CD4-positive, alpha-beta T cell treated with Interleukin-17A for 1 hour (primary cell): ENCODE measurements around the gene GLT1D1.

Experiments
- DNase-seq: peaks from one replicate; pipeline ENCODE4 v3.0.0-alpha.2; 2020

GLT1D1 gene

DNA sequence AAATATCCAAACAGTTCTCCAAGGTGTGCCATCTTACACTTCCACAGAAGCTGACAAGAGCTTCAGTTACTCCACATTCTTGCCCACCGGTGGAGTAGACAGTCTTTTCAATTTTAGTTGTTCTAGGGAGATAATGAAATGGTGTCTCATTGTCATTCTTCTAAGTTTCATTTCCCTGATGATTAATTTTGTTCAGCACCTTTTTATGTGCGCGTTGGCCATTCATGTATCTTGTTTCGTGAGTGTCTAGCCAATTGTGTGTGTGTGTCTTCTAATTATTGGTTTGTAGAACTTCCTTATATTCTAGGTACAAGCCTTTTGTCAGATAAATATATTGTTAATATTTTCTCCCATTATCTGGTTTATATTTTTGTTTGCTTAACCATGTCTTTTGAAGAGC lies 63.1 kb downstream of the GLT1D1 start:
- DNase-seq: no peak

DNA sequence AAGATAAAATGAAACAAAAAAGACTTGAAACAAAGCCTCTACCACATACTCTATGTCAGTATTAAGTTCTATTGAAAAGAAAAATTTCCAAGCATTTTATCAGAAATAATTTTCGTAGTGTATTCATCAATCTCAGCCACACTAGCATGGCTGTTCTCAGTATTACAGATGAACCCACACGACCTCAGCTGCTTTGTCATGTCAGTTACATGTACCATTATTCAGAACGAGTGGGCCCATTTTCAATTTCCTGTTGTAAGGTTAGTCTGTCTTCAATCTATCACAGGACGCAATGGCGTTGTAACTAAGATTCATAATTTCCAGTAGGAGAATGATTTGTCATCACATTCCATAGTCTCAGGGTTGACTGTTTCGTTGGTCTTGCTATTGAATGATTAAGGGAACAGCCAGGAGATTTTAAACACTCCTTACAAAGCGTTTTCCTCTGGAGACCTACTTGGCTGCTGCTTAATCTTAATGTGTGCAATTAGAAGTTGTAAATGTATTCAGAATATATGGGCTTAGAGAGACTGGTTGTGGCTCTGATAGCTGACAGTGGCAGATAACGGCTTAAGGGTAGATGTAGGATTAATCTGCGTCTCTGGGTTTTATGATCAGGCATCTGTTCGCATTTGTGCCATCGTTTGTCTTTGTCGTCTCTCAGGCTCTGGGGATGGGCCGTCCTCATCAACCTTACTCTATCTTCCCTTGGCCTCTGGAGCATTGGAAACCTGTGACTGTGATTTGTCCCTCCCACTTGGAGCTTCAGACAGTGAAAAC lies 65.4 kb downstream of the GLT1D1 start:
- DNase-seq: no peak

DNA sequence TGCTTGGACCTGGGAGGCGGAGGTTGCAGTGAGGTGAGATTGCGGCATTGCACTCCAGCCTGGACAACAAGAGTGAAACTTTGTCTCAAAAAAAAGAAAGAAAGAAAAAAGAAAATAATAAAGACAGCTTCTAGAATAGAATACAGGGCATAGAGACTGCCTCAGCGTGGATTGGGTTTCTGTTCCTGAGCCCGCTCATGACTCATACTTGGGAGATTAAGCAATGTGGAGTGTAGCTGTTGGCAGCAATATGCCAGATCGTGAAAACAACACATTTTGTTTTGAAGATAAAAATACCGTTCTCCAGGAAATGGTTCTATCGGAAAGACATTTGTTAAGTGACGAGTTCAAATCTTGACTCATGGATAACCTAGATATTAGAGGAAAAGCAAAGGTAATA lies 67.2 kb downstream of the GLT1D1 start:
- peak; percentile 12 for DNase-seq

DNA sequence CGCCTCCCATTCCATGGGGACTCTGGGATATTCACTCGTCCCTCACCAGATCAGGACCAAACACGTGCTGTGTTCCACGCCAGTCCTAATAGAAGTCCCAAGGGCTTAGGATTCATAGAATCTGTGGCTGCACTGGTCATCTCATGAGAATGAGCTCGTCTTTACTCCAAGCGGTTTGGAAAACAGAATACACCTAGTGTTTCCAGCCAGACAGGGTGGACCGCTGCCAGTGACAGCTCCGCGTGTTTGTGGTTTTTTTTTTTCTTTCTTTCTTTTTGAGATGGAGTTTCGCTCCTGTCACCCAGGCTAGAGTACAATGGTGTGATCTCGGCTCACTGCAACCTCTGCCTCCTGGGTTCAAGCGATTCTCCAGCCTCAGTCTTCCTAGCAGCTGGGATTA lies 75.1 kb downstream of the GLT1D1 start:
- DNase-seq: no peak

DNA sequence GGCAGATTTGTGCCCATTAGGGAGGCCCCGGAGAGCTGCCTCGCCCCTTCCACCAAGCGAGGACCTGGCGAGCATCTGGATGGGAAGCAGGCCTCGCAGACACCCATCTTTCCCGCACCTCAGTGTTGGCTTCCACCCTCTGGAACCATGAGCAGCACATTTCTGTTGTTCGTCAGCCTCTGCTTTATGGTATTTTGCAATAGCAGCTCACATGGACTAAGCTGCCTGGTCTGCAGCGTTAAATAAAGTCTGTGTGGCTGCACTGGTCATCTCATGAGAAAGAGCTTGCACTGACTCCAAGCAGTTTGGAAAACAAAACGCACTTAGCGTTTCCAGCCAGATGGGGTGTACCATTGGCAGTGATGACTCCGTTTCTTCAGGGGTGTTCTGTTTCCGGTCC lies 75.8 kb downstream of the GLT1D1 start:
- DNase-seq: no peak

DNA sequence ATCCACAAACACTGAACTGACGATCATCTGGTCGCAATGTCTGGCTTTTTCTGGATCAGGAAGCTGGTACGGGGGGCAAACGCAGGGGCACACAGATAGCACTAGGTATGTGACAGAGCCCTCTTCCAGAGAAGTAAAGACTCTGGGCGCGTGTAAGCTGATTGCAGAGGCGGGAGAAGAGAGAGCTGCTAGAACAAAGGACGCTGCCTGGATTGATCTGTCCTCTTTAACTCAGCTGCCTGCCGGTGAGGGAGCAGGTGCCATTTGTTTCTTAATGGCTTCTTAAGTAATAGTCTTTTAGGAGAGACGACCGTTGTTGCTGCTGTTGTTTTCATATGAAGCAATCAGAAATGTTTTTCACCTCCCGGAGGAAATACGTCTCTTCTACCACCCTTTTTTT lies 77.3 kb downstream of the GLT1D1 start:
- no peak for DNase-seq

DNA sequence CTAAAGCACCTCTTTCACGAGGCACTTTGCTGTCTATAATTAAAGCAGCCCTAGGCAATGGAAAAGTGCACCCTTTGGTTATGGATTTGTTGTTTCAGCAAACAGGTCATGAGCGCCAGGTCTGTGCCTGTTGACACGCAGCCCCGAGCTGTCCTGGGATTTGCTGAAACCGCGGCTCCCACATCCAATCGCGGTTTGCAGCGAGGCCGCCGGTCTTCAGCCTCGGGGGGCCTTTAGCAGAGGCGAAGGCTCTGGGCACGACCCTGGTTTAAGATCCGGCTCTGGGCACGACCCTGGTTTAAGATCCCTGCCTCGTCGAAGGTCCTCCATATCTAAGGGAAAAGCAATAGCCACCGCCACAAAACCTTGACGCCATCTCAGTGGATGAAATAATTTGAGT lies 79.2 kb downstream of the GLT1D1 start:
- DNase-seq: no peak

DNA sequence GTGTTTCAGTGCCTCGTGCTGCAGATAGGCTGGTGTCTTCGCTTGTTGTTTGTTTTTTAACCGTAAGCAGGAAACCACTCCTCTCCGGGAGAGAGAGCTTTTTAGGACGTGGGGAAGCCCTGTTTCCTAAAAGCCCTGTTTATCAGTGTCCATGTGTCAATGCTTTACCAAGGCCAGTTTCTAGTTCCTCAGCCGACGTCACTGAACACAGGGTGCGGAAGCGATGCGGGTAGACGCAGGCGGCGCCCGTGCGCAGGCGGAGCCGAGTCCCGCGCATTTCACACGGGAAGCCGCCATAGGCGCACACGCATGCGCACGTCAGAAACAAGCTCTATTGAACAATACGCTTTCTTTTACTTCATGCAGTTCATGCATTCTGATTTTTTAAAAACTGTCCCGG lies 79.8 kb downstream of the GLT1D1 start:
- no peak for DNase-seq

DNA sequence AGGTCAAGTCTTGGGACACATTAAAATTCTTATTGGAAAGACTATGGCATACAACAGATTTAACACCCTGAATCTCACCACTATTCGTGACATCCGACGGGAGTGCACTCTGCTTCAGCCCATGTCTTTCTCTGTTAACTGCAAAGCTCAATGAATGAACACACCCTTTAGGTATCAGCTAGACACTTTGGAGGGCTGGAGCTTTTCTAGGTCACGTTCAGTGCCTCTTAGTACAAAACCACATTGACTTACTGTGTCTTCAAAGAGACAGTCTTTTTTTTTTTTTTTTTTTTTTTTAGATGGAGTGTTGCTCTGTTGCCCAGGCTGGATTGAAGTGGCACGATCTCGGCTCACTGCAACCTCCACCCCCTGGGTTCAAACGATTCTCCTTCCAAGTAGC lies 80.6 kb downstream of the GLT1D1 start:
- DNase-seq: no peak

DNA sequence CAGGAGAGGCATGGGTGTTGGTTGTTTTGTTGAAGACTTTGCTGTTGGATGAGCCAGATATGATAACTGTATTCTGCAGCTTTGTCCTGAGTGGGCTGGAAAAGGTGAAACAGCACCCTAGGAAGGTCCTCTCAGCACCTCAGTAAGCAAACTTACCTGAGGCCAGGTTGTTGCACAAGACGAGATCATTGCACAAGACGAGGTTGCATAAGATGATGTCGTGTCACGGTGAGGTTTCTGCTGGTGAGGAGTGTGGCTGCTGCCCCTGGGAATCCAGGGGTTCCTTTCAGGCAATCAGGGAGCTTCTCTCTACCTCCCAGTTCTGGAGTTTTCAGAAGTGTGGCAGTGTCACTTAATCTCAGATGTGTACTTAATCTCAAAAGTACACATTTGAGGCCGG lies 85.6 kb downstream of the GLT1D1 start:
- no peak for DNase-seq

DNA sequence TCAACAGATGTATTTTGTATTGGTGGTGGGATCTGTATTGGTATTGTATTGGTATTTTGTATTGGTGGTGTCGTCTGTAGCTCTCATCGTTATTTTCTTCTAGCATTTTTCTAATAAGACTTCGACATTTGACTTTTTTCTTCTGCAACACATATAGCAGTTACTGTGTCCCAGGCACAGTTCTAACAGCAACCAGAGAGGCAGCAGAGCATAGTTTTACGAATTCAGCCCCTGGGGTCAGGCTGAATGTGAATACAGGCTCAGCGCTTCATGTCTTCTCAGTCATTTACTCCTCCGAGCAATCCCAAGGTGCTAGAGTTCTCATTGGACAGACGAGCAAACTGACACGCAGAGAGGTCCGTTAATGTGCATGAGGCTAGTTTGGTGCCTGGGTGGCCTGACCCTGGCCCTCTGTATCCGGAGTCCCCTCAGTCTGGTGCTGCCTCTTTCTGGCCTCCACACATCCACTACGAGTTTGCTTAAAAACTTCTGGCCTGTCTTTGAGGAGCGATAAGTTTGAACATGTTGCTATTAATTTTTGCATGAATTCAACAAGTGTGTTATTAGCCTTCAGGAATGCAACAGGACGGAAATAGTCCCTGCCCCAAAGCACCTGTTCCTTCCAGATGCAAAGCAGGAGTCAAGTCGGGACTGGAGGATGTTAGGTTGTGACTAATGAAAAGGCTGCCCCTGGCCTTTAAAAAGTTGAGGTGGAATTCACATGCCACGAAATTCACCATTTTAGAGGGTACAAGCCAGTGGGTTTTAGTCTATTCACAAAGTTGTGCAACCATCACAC lies 87.0 kb downstream of the GLT1D1 start:
- DNase-seq: no peak

DNA sequence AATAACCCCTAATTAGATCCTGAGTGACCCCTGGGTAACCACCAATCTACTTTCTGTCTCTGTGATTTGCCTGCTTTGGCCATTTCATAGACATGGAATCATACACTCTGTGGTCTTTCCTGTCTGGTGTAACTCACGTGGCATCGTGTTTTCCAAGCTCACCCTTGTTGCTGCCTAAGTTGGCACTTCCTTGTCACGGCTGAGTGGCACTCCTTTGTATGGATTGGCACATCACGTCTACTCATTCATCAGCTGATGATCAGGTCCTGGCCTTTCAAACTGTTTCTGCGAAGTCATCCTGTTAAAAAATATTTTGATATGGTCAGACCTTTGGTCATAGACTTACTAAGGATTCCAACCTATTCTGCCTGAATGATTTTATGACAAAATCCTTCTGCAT lies 87.7 kb downstream of the GLT1D1 start:
- DNase-seq: no peak

DNA sequence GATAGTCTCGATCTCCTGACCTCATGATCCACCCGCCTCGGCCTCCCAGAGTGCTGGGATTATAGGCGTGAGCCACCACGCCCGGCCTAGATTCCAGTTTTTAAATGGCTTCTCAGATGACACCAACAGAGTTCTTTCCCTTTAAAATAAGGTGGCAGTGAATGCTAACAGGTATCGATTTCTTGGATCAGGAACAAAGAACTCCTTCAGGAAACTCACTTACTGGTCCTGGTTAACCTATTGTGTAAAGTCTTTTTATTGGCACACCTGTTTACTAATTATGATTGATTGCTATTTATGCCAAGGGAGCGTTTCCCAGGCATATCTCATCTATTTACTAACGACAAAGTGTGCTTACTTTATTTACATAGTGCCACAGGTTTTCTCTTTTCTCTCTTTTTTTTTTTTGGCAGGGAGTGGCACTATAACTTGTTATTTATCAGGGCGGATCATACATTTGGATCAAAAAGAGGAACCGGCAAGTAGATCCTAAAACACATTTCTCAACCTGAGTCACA lies 89.7 kb downstream of the GLT1D1 start:
- no peak for DNase-seq

DNA sequence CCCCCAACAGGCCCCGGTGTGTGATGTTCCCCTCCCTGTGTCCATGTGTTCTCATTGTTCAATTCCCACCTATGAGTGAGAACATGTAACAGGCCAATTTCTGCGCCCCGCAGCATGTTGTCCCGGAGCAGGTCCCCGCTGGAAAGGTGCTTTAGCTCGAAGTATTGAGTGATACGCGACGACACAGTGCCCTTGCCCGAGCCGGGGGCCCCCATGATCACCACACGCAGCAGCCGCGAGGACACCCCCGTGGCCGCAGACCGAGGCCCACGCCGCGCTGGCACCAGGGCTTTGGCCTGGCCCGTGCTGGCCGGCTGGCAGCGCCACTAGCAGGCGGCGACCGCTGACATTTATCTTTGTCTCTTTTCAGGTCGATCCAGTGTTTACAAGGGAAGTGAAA lies 91.7 kb downstream of the GLT1D1 start:
- DNase-seq: no peak

DNA sequence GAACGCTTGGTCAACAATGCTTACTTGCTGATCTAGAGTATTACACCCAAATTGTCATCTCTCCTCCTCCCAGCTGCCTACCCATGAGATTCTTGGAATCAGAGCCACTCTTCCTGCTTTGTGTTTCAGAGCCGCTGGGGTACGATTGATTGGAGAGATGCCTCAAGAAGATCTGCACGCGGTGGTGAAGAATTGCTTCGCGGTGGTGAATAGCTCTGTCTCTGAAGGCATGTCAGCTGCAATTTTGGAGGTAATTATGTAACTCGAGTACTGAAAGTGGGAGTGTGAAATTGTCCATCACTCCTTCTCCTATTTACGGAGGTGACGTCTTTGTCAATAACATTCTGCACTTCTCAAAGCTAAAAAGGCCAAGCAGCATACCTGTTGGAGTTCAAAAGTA lies 93.9 kb downstream of the GLT1D1 start:
- no peak for DNase-seq

DNA sequence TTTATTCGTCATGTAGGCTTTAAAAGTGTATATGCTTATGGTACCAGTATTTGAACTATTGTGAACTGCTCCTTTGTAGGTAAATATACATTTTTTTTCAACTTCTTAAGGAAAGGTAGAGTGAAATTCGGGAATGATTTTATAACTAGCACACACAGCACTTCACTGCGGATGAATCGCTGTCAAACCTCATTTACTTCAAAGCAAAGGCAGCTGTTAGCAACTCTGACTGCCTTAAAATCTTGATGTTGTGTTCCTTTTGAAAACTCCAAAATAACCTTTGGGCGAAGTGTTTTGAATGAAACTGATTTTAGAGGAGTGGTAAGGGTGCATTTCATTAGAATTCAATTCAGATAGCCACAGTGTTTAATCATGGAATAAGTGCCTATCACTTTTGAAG lies 95.8 kb downstream of the GLT1D1 start:
- no peak for DNase-seq

DNA sequence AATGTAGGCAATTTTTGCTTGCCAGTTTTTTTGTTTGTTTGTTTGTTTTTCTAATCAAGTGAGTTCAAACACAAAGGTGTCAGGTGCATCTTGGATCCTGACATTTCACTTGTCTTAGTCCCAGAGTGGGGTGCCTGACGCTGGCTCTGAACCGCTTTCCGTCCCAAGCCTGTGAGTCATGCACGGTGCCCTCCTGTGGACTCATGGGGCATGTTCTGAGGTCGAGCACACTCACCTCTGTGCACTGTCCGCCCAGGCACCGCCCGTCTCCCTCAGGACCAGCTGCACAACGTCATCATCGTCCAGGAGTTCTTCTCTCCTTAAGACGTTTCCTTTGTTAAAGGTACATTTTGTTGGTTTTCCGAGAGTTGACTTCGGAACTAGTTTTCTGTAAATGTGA lies 98.2 kb downstream of the GLT1D1 start:
- DNase-seq: no peak

DNA sequence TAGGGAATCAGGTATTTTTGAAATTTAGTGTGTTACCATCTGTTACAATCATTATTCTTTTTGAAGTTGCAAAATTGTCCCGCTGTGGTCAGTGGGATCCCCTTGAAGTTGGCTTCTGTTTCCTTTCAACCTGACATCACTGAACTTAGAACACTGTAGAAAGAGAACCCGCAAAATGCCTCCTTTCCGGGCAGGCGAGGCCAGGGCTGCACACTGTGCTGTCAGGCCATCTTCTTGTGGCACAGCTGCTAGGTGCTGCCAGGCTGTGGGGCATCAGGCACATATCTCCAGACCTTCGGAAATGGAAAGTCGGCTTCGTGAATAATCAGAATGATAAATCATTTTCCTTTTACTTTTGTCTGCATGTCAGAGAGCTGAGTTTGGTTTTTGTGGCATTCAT lies 103.5 kb downstream of the GLT1D1 start:
- no peak for DNase-seq

DNA sequence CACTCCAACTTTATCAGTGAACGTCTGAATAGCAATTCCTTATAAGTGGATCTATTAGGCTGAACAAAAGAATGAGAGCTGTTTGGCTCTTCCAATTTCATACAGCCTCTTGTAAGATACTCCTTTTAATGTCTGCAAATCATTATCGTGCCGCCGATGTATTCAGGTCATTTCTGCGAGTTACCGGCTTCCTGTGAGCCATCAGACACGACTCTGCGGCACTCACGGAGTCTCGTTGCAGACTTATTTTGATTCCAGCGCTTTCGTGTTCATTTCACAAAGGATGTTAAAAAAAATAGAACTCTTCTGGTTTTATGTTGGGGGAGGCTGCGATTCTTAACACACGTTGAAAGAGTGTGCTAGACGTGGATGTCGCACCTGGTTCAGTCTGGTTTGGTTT lies 106.6 kb downstream of the GLT1D1 start:
- no peak for DNase-seq

DNA sequence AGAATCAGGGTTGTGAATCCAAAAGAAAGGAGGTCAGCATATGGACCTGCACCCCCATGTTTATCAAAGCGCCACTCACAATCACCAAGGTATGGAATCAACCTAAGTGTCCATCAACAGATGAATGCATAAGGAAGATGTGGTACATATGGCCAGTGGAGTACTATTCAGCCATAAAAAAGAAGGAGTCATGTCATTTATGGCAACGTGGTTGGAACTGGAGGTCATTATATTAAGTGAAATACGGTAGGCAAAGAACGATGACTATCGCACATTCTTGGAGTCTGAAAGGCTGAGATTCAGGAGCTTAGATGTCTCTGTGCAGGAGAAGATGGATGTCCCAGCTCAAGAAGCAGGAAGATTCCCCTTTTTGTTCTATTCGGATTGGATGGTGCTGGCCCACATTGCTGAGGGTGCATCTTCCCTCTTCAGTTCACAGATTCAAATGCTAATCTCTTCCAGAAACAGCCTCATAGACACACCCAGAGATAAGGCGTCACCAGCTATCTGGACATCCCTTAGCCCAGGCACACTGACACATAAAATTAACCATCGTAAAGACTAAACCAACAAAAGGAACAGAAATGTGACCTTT lies 108.1 kb downstream of the GLT1D1 start:
- no peak for DNase-seq

DNA sequence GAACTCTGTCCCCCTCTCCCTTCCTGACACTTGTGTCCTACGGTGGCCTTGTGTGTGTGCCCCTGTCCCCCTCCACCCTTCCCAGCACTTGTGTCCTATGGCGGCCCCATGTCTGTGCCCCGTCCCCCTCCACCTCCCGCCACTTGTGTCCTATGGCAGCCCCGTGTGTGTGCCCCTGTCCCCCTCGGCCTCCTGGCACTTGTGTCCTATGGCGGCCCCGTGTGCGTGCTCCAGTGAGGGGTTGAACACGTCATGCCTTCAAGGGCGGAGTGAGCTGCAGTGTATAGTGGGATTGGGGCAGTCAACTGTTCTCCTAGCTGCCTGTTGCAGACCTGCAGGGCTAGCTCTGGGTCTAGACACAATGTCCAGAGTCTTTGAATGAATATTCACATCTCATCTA lies 108.7 kb downstream of the GLT1D1 start:
- no peak for DNase-seq

DNA sequence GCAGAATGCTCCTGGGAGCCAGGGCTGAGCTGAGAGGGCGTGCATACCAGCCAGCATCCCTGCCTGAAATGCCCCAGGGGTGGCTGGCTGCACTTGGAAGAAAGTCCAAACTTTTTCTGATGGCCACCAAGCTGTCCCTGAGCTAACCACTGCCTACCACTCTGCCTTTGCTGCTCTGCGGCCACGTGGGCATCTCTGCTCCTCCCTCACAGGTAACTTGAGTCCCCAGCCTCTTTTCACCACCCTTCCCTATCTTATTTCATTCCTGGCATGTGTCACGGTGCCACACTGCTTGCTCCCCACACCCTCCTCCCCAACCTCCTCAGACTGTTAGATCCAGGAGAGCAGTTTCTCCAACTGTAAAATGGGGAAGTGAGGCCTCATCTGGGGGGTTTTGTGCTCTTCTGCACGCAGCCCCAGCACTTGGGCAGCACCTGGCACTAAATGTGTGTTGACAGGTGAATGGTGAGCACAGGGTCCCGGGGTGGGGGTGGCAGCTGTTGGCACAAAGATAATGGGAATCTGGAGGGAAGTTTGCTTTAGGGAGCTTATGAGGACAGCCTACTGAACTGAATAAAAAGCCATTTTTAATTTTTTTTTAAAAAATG lies 113.0 kb downstream of the GLT1D1 start:
- no peak for DNase-seq

DNA sequence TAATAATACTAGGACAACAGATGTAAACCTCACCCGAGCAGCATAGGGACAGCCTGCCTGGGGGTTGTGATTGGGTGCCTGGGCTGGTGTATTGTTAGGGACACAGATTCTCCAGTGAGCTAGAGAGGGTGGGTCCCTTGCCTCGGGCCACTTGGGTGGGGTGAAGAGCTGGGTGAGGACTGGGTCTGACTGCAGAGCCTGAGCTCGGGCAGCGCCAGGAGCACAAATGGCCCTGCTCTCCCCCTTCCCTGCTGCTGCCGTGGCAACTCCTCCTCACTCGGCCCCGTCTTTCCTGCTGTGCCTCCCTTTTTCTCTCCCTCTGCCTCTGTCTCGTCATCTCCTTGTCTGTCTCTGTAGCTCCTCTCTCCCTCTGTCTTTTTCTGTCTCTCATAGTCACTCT lies 115.4 kb downstream of the GLT1D1 start:
- DNase-seq: no peak
